K562 (cell line): ENCODE results near the gene SPPL3. TPM values are rescaled to one million over a fixed set of nuclear protein-coding genes. Genes with fewer than 3 reads are reported as not detected.

Source experiments
- ATAC-seq: fragments of 200-7000 bp; cut with Tn5 transposase; 3 replicates; pipeline ENCODE4 v1.9.1; 2020; ENCODE audit warnings: moderate library complexity
- BruUV-seq: library from RNA; stranded (reverse); fragments of 400-500 nt; replicated peaks from 2 replicates; lab custom pipeline; 2021; lab: Mats Ljungman, UMichigan
- CTCF ChIA-PET: fragments of 300-600 bp; formaldehyde crosslinking; extraction: SDS; loops from one replicate; lab custom pipeline; 2021; ENCODE audit warnings: low intra/inter-chr PET ratio; lab: Yijun Ruan, JAX
- POLR2A ChIA-PET: fragments of 300-600, 350-650 bp; sonication (Branson Sonifier 250); formaldehyde crosslinking; extraction: SDS; loops from one replicate; lab custom pipeline; 2021; ENCODE audit warnings: antibody characterized with exemption, inconsistent platforms; lab: Yijun Ruan, JAX
- DNase-seq, 4 experiments: peaks; one replicate each; pipeline versions ENCODE4 v3.0.0 to v3.0.0-alpha.2; 2011 to 2018; ENCODE audit warnings: low spot score in 3 of 4, mixed read lengths in 3 of 4; ENCODE audit errors: extremely low read depth in 1 of 4
- FAIRE-seq: peaks from 2 replicates; lab custom pipeline; 2011; peaks lifted over from hg19 to GRCh38; lab: Jason Lieb, UNC
- H2AFZ ChIP-seq: 2 replicates; pipeline ENCODE4 v1.6.0; 2011; ENCODE audit warnings: low read depth, low read length, control low read depth, inconsistent platforms
- H3K27ac ChIP-seq: fragments of 200-600 bp; 3 replicates; pipeline ENCODE4 v1.8.0; 2011; ENCODE audit warnings: low read depth, mild to moderate bottlenecking, control low read depth, inconsistent platforms, low read length, moderate library complexity, mixed read lengths; ENCODE audit errors: extremely low read depth
- H3K27me3 ChIP-seq, 2 experiments: fragments of 300-600 bp in 1 of 2; 2 replicates in 1 of 2; 3 replicates in 1 of 2; pipeline versions ENCODE4 v1.6.0 to v1.8.0; 2011; ENCODE audit warnings: inconsistent platforms in 2 of 2, low read length in 2 of 2, mild to moderate bottlenecking in 1 of 2, mixed read lengths in 1 of 2, moderate library complexity in 1 of 2; ENCODE audit not compliant: control insufficient read depth in 2 of 2, insufficient read depth in 2 of 2
- H3K36me3 ChIP-seq: fragments of 300-600 bp; 3 replicates; pipeline ENCODE4 v1.8.0; 2011; ENCODE audit warnings: mild to moderate bottlenecking, low read length, inconsistent platforms; ENCODE audit not compliant: control insufficient read depth, insufficient read depth
- H3K4me1 ChIP-seq, 2 experiments: fragments of 200-600 bp in 1 of 2; replicated peaks in 1 of 2; 2 replicates in 1 of 2; 3 replicates in 1 of 2; pipeline versions ENCODE4 v1.5.1 to v1.8.0; 2011; ENCODE audit warnings: inconsistent platforms in 2 of 2, low read length in 2 of 2, mild to moderate bottlenecking in 1 of 2, mixed read lengths in 1 of 2, moderate library complexity in 1 of 2; ENCODE audit not compliant: control insufficient read depth in 2 of 2, insufficient read depth in 2 of 2
- H3K4me2 ChIP-seq: 2 replicates; pipeline ENCODE4 v1.6.1; 2011; ENCODE audit warnings: low read length, control low read depth, inconsistent platforms, mixed read lengths; ENCODE audit not compliant: insufficient read depth
- H3K4me3 ChIP-seq: fragments of 200-600 bp; sonication (generic), shearing (Covaris generic); 2 replicates; pipeline ENCODE4 v1.5.1; 2016; ENCODE audit warnings: control low read depth, inconsistent platforms
- H3K79me2 ChIP-seq: fragments of 200-600 bp; 3 replicates; pipeline ENCODE4 v1.8.0; 2011; ENCODE audit warnings: low read length, inconsistent platforms; ENCODE audit not compliant: control insufficient read depth, insufficient read depth
- H3K9ac ChIP-seq, 2 experiments: 2 replicates each; pipeline versions ENCODE4 v1.6.0 to v1.6.1; 2011; ENCODE audit warnings: low read depth in 2 of 2, low read length in 2 of 2, control low read depth in 1 of 2, inconsistent platforms in 1 of 2, mild to moderate bottlenecking in 1 of 2, mixed read lengths in 1 of 2; ENCODE audit not compliant: insufficient read depth in 1 of 2
- H3K9me1 ChIP-seq: one replicate; pipeline ENCODE4 v1.6.0; 2011; ENCODE audit warnings: inconsistent platforms, mild to moderate bottlenecking, low read length, moderate library complexity; ENCODE audit not compliant: control insufficient read depth, insufficient read depth
- H3K9me3 ChIP-seq: replicated peaks from 2 replicates; pipeline ENCODE4 v1.5.1; 2011; ENCODE audit warnings: low read depth, low read length, inconsistent platforms; ENCODE audit not compliant: control insufficient read depth, insufficient read depth
- H4K20me1 ChIP-seq: replicated peaks from 2 replicates; pipeline ENCODE4 v1.6.1; 2011; ENCODE audit warnings: low read length, inconsistent platforms, mixed read lengths; ENCODE audit not compliant: control insufficient read depth, insufficient read depth
- ARNT ChIP-seq, 2 experiments: fragments of 450-650 bp; IDR thresholded peaks; 2 replicates each; pipeline ENCODE4 v1.6.1; 2016; ENCODE audit warnings: mild to moderate bottlenecking in 1 of 2
- BCOR ChIP-seq: fragments of 450-650 bp; IDR thresholded peaks from 2 replicates; pipeline ENCODE4 v1.6.1; 2016
- CEBPB ChIP-seq: fragments of 450-650 bp; IDR thresholded peaks from 2 replicates; pipeline ENCODE4 v1.6.1; 2016; ENCODE audit warnings: missing genetic modification characterization, missing compliant biosample characterization
- CEBPG ChIP-seq, 3 experiments: fragments of 200-800 bp in 1 of 3; sonication (Bioruptor generic) in 1 of 3; sonication (generic) in 1 of 3; formaldehyde crosslinking in 1 of 3; IDR thresholded peaks in 2 of 3; conservative IDR thresholded peaks in 1 of 3; 2 replicates each; pipeline versions ENCODE4 v1.6.1 to v1.8.0; 2016 to 2022; ENCODE audit warnings: missing compliant biosample characterization in 2 of 3, missing genetic modification characterization in 2 of 3, mild to moderate bottlenecking in 1 of 3, missing genetic modification reagents in 1 of 3
- EP300 ChIP-seq: IDR thresholded peaks from 2 replicates; pipeline ENCODE4 v1.6.1; 2012; ENCODE audit warnings: low read length, improper control_type of control experiment
- HIVEP1 ChIP-seq: fragments of 250-450 bp; sonication (Bioruptor Pico); IDR thresholded peaks from 2 replicates; pipeline ENCODE4 v1.4.0; 2020; ENCODE audit warnings: mild to moderate bottlenecking
- MCM2 ChIP-seq: fragments of 450-650 bp; IDR thresholded peaks from 2 replicates; pipeline ENCODE4 v1.6.1; 2017; ENCODE audit warnings: low read depth, mild to moderate bottlenecking
- U2AF1 ChIP-seq: fragments of 200-400 bp; formaldehyde crosslinking; optimal IDR thresholded peaks from 2 replicates; pipeline ENCODE3; 2017; ENCODE audit warnings: mild to moderate bottlenecking, low read depth, low read length, moderate library complexity
- ZNF431 ChIP-seq: sonication (generic); formaldehyde crosslinking; IDR thresholded peaks from 2 replicates; pipeline ENCODE4 v1.8.0; 2022; ENCODE audit warnings: mild to moderate bottlenecking, missing genetic modification reagents
- ZNF436 ChIP-seq: fragments of 250-450, 450-650 bp; sonication (Bioruptor Pico); formaldehyde crosslinking; IDR thresholded peaks from 2 replicates; pipeline ENCODE4 v1.7.0; 2020; ENCODE audit warnings: mild to moderate bottlenecking
- WGBS: fragments of 100-300 bp; shearing (Covaris generic); methylation state at CpG from one replicate; pipeline ENCODE4 v1.1.6; 2016; ENCODE audit warnings: low coverage, mixed read lengths; ENCODE audit not compliant: insufficient coverage; ENCODE audit errors: missing lambda C conversion rate; 5-methylcytosine and 5-hydroxymethylcytosine counted together
- in situ Hi-C: fragments of 300-500 bp; cut with MboI; formaldehyde crosslinking; loops from 4 replicates; pipeline ENCODE4 v1.15.0; 2018; ENCODE audit warnings: inconsistent platforms, mixed read lengths
- intact Hi-C: fragments of 100-400 bp; cut with micrococcal nuclease; formaldehyde crosslinking; loops from 2 replicates; pipeline ENCODE4 v1.14.2; 2022
- polyA plus RNA-seq, 8 experiments: library from polyadenylated mRNA; depleted of rRNA in 4 of 8; stranded (reverse) in 5 of 8; unstranded in 3 of 8; fragments of >200 nt; fragmentation: Nextera tagmentation in 2 of 8; fragmentation: Illumina TruSeq in 1 of 8; extraction: Ambion mirVana in 2 of 8; extraction: Trizol in 1 of 8; gene quantifications; 2 replicates each; pipeline versions ENCODE4 v1.2.1 to v1.2.3, GENCODE V29; 2011 to 2014; ENCODE audit warnings: inconsistent platforms in 1 of 8, missing spikeins in 1 of 8
- total RNA-seq, 7 experiments: library from RNA; depleted of rRNA in 6 of 7; stranded (reverse); fragments of >200 nt in 6 of 7; fragmentation: Illumina TruSeq in 2 of 7; extraction: Trizol in 2 of 7; gene quantifications; 2 replicates each; pipeline versions ENCODE4 v1.2.1 to v1.2.3, GENCODE V29; 2011 to 2021; ENCODE audit warnings: low replicate concordance in 1 of 7

Gene SPPL3
- total and polyA plus RNA-seq, 9 of the 15 experiments (the other 6 are each of a cell fraction or from before 2014, with no cell fraction given), result 2.9 to 32.1 (median 7.1) TPM

DNA sequence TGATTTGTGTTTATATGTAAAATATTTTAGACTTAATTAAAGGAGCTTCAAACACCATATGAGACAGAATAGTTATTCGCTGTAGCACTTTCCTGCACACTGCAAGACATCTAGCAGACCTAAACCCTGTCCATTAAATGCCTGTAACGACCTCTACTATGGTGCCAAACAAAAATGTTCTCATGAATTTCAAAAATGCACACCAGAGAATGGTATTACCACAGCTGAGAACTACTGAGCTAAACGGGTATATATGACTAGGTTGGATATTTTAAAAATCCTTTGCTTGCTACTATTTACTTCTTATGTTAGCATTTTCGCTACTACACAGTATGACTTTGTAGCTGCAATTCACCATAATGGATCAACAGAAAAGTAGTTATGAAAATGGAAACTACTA, 34.8 kb downstream of the SPPL3 start (continued):
- TF ChIP-seq U2AF1 (no peak), ZNF436 (CRISPR knock-in tag) (no peak), ARNT (IDR thresholded peaks at IDR 0.05) (no peak), EP300 (no peak), HIVEP1 (CRISPR knock-in tag) (no peak)

DNA sequence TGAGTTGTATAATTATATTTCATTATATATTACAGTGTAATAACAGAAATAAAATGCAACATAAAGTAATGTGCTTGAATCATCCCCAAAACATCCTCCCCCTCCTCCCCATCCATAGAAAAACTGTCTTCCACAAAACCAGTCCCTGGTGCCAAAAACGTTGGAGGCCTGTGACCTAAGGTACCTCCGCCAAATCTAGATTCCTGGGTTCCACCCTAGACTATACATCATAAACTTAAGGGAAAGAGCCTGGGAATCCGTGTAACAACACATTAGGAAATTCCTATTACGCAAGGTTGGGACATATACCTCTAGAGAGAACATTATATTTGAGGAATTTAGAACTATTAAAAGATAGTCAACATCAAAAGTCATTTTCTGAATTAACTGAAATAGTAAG, 38.0 kb downstream of the SPPL3 start:
- FAIRE-seq (no peak), DNase-seq (no peak), ATAC-seq (no peak)
- no peak overlapping the region for H3K27ac ChIP-seq
- H3K9me3 ChIP-seq, result no peaks in the 10 kb centered on the region
- BruUV-seq, result no TSS peak
- in situ Hi-C loops, result no loop called here
- H3K9ac ChIP-seq, result no peak overlapping the region
- peaks cover 0 to 6% of the 10 kb centered on the region in 2 experiments; a peak in 2 of 5 replicates for H3K4me1 ChIP-seq
- H3K4me3 ChIP-seq, result no peak overlapping the region
- H3K9me1 ChIP-seq, result no peaks in the 10 kb centered on the region
- H3K27me3 ChIP-seq, result no peaks in the 10 kb centered on the region
- WGBS, result 64% methylated on average over 4 of the region's 4 CpGs
- H2AFZ ChIP-seq, result no peak overlapping the region
- no peak overlapping the region for H3K4me2 ChIP-seq
- intact Hi-C loops, result no loop called here
- CTCF ChIA-PET, result interaction anchor here (0.6 kb wide), 1 partner anchor 510 kb away, joined by 3 read pairs; no protein-coding TSS in a partner anchor
- no peaks in the 10 kb centered on the region for H3K36me3 ChIP-seq
- peaks cover 23% of the 10 kb centered on the region for H3K79me2 ChIP-seq
- no peaks in the 10 kb centered on the region for H4K20me1 ChIP-seq
- TF ChIP-seq ZNF431, result no peak
- no peak for TF ChIP-seq BCOR
- no peak for TF ChIP-seq MCM2
- no peak for TF ChIP-seq CEBPG (CRISPR knock-in tag; IDR thresholded peaks at IDR 0.05)
- TF ChIP-seq CEBPG (tag; conservative IDR thresholded peaks at IDR 0.05 in 1 of 2, IDR thresholded peaks at IDR 0.05 in 1 of 2), result 0 out of 4 replicates have a peak, but pooled peaks of 1 of the 2 experiments have one; percentile 5
- TF ChIP-seq CEBPB, result peak; percentile 49
- TF ChIP-seq, all 486 proteins: peak for 2
- POLR2A ChIA-PET, result interaction anchor here (1.2 kb wide), 1 partner anchor 12 kb away, joined by 4 read pairs; no protein-coding TSS in a partner anchor
